AG09309 (cell line): ENCODE measurements around the gene WTIP.
"Not testable (repeated sequence)": the region's sequence is repeated elsewhere in the genome, so short reads cannot be mapped to it uniquely, and the experiment has no call there.

Experiments used
- DNase-seq: peaks from one replicate; pipeline ENCODE4 v3.0.0-alpha.2; 2010; ENCODE audit warnings: low read depth
- H3K4me3 ChIP-seq: 2 replicates; pipeline ENCODE4 v1.5.1; 2011; ENCODE audit warnings: mild to moderate bottlenecking, low read depth, low read length, moderate library complexity; ENCODE audit not compliant: control insufficient read depth
- CTCF ChIP-seq: IDR thresholded peaks from 2 replicates; pipeline ENCODE4 v1.5.1; 2011; ENCODE audit warnings: mild to moderate bottlenecking, low read depth, low read length, inconsistent platforms; ENCODE audit not compliant: insufficient read depth, control insufficient read depth; ENCODE audit errors: missing control alignments

Gene WTIP

GRCh38 chr19:34471906-34472700, 9.5 kb upstream of the WTIP start:
- no peak for TF ChIP-seq CTCF
- no peak for DNase-seq
- no peak overlapping the region for H3K4me3 ChIP-seq

- H3K4me3 ChIP-seq, result no peak overlapping the region
- DNase-seq, result no peak
- TF ChIP-seq CTCF, result no peak
Observed at GRCh38 chr19:34474233-34474989, 7.1 kb upstream of the WTIP start.

- TF ChIP-seq CTCF, result no peak
- H3K4me3 ChIP-seq, result no peak overlapping the region
- DNase-seq, result peak; percentile 76
Observed at GRCh38 chr19:34475026-34475974, 6.3 kb upstream of the WTIP start.

GRCh38 chr19:34475975-34476594, 5.5 kb upstream of the WTIP start:
- no peak for TF ChIP-seq CTCF
- no peak for DNase-seq
- no peak overlapping the region for H3K4me3 ChIP-seq

- DNase-seq, result not testable (repeated sequence)
Observed at GRCh38 chr19:34478496-34478895, 3.1 kb upstream of the WTIP start.

GRCh38 chr19:34479396-34479795, 2.2 kb upstream of the WTIP start:
- no peak for TF ChIP-seq CTCF
- no peak for DNase-seq
- H3K4me3 ChIP-seq, result no peak overlapping the region

More at GRCh38 chr19:34478496-34478895, 3.1 kb upstream of the WTIP start:
- not testable (repeated sequence) for H3K4me3 ChIP-seq
